ENCODE measurements around the gene PLXNA1.

- TF ChIP-seq CTCF (IDR thresholded peaks at IDR 0.05) (no peak), EZH2phosphoT487 (IDR thresholded peaks at IDR 0.05) (no peak)
Measured at GRCh38 chr3:126994661-126995245, 11.8 kb downstream of the PLXNA1 start.

Measured in neural progenitor cell (in vitro differentiated cells).